Stomach smooth muscle (tissue), 2 donors: ENCODE results near the gene ABCG2.
A peak's percentile ranks its signal among the peaks of the same experiment; 100 is the strongest.

Experiments used
- H3K27ac ChIP-seq: one replicate; pipeline ENCODE4 v1.7.0; 2013; ENCODE audit warnings: mild to moderate bottlenecking, low read length, inconsistent platforms
- H3K27me3 ChIP-seq, 2 donors: one replicate each; pipeline ENCODE4 v1.7.0; 2013; ENCODE audit warnings: low read length in 2 of 2; ENCODE audit not compliant: insufficient read depth in 2 of 2, control insufficient read depth in 1 of 2
- H3K36me3 ChIP-seq, 2 donors: one replicate each; pipeline ENCODE4 v1.7.0; 2013; ENCODE audit warnings: low read length in 2 of 2; ENCODE audit not compliant: control insufficient read depth in 2 of 2, insufficient read depth in 2 of 2
- H3K4me1 ChIP-seq: one replicate; pipeline ENCODE4 v1.7.0; 2013; ENCODE audit warnings: low read length; ENCODE audit not compliant: control insufficient read depth, insufficient read depth
- H3K4me3 ChIP-seq, 2 donors: one replicate each; pipeline ENCODE4 v1.7.0; 2013; ENCODE audit warnings: low read length in 2 of 2
- H3K9ac ChIP-seq, 2 donors: one replicate each; pipeline ENCODE4 v1.7.0; 2013; ENCODE audit warnings: low read length in 2 of 2, mild to moderate bottlenecking in 1 of 2
- H3K9me3 ChIP-seq, 2 donors: one replicate each; pipeline ENCODE4 v1.7.0; 2013; ENCODE audit warnings: low read length in 2 of 2; ENCODE audit not compliant: control insufficient read depth in 2 of 2
- donor health status: healthy.
- donor health status: Pancreatic carcinoma.

Gene ABCG2

GRCh38 chr4:88158489-88159228 lies at the start of gene ABCG2:
TSS of gene ABCG2 (minus strand) at chr4:88158639. CDS start at chr4:88139995, 18,644 bp downstream.
- Histone ChIP-seq H3K9me3 (no peaks in the 10 kb centered on the region), H3K27me3 (peaks cover 0 to 10% of the 10 kb centered on the region in 2 donors), H3K27ac (no peak within 1 kb of the TSS), H3K36me3 (no peaks in the 10 kb centered on the region), H3K9ac (no peak within 1 kb of the TSS), H3K4me3 (peak within 1 kb of the TSS; percentile 72 to 75), H3K4me1 (peaks cover 7% of the 10 kb centered on the region)

- H3K9ac ChIP-seq = no peak overlapping the region
- no peaks in the 10 kb centered on the region for H3K4me1 ChIP-seq
- no peak overlapping the region for H3K4me3 ChIP-seq
- H3K27me3 ChIP-seq = no peaks in the 10 kb centered on the region
- H3K36me3 ChIP-seq = no peaks in the 10 kb centered on the region
- H3K27ac ChIP-seq = no peak overlapping the region
- no peaks in the 10 kb centered on the region for H3K9me3 ChIP-seq
These were observed 49.7 kb upstream of the ABCG2 start for GRCh38 chr4:88208156-88208555.

GRCh38 chr4:88207171-88207570 lies 48.7 kb upstream of the ABCG2 start:
- Histone ChIP-seq H3K9ac (no peak overlapping the region), H3K27ac (no peak overlapping the region), H3K4me3 (no peak overlapping the region), H3K4me1 (no peaks in the 10 kb centered on the region), H3K36me3 (no peaks in the 10 kb centered on the region), H3K27me3 (no peaks in the 10 kb centered on the region), H3K9me3 (no peaks in the 10 kb centered on the region)

GRCh38 chr4:88204882-88205281 lies 46.4 kb upstream of the ABCG2 start:
- H3K4me3 ChIP-seq = no peak overlapping the region
- no peaks in the 10 kb centered on the region for H3K27me3 ChIP-seq
- no peak overlapping the region for H3K9ac ChIP-seq
- H3K4me1 ChIP-seq = no peaks in the 10 kb centered on the region
- H3K36me3 ChIP-seq = no peaks in the 10 kb centered on the region
- H3K9me3 ChIP-seq = no peaks in the 10 kb centered on the region
- no peak overlapping the region for H3K27ac ChIP-seq

GRCh38 chr4:88202443-88202842 lies 44.0 kb upstream of the ABCG2 start:
- no peak overlapping the region for H3K9ac ChIP-seq
- no peaks in the 10 kb centered on the region for H3K27me3 ChIP-seq
- no peak overlapping the region for H3K4me3 ChIP-seq
- no peaks in the 10 kb centered on the region for H3K4me1 ChIP-seq
- H3K36me3 ChIP-seq = no peaks in the 10 kb centered on the region
- no peak overlapping the region for H3K27ac ChIP-seq
- no peaks in the 10 kb centered on the region for H3K9me3 ChIP-seq

GRCh38 chr4:88200186-88200585 lies 41.7 kb upstream of the ABCG2 start:
- no peaks in the 10 kb centered on the region for H3K36me3 ChIP-seq
- H3K9ac ChIP-seq = no peak overlapping the region
- H3K9me3 ChIP-seq = no peaks in the 10 kb centered on the region
- H3K27me3 ChIP-seq = no peaks in the 10 kb centered on the region
- no peaks in the 10 kb centered on the region for H3K4me1 ChIP-seq
- H3K4me3 ChIP-seq = no peak overlapping the region
- no peak overlapping the region for H3K27ac ChIP-seq

- no peaks in the 10 kb centered on the region for H3K4me1 ChIP-seq
- H3K27ac ChIP-seq = no peak overlapping the region
- no peak overlapping the region for H3K9ac ChIP-seq
- no peaks in the 10 kb centered on the region for H3K36me3 ChIP-seq
- no peak overlapping the region for H3K4me3 ChIP-seq
- H3K9me3 ChIP-seq = no peaks in the 10 kb centered on the region
- no peaks in the 10 kb centered on the region for H3K27me3 ChIP-seq
These were observed 38.2 kb upstream of the ABCG2 start for GRCh38 chr4:88196523-88197185.

- H3K36me3 ChIP-seq = no peaks in the 10 kb centered on the region
- no peak overlapping the region for H3K4me3 ChIP-seq
- H3K4me1 ChIP-seq = no peaks in the 10 kb centered on the region
- H3K27me3 ChIP-seq = no peaks in the 10 kb centered on the region
- no peaks in the 10 kb centered on the region for H3K9me3 ChIP-seq
- H3K27ac ChIP-seq = no peak overlapping the region
- H3K9ac ChIP-seq = no peak overlapping the region
These were observed 37.5 kb upstream of the ABCG2 start for GRCh38 chr4:88196013-88196365.

- H3K9ac ChIP-seq = no peak overlapping the region
- no peaks in the 10 kb centered on the region for H3K9me3 ChIP-seq
- H3K4me3 ChIP-seq = no peak overlapping the region
- no peaks in the 10 kb centered on the region for H3K4me1 ChIP-seq
- H3K27ac ChIP-seq = no peak overlapping the region
- H3K27me3 ChIP-seq = no peaks in the 10 kb centered on the region
- no peaks in the 10 kb centered on the region for H3K36me3 ChIP-seq
These were observed 37.0 kb upstream of the ABCG2 start for GRCh38 chr4:88195328-88196012.

- no peak overlapping the region for H3K27ac ChIP-seq
- H3K36me3 ChIP-seq = no peaks in the 10 kb centered on the region
- no peak overlapping the region for H3K9ac ChIP-seq
- no peaks in the 10 kb centered on the region for H3K4me1 ChIP-seq
- H3K9me3 ChIP-seq = no peaks in the 10 kb centered on the region
- H3K27me3 ChIP-seq = no peaks in the 10 kb centered on the region
- H3K4me3 ChIP-seq = no peak overlapping the region
These were observed 33.0 kb upstream of the ABCG2 start for GRCh38 chr4:88191404-88191803.
